MM.1S (cell line): Measurements from ENCODE around the gene ATG2B.

ENCODE experiments used
- EZH2 ChIP-seq: fragments of 300-600 bp; sonication (generic); optimal IDR thresholded peaks from 2 replicates; pipeline ENCODE3; 2017; ENCODE audit warnings: low read depth, mild to moderate bottlenecking, antibody characterized with exemption, low read length, mixed read lengths
- TF ChIP-seq, protein P1 (sequence below): fragments of 300-600 bp; sonication (generic); IDR thresholded peaks from 2 replicates; pipeline ENCODE4 v1.5.1; 2016; ENCODE audit warnings: antibody characterized with exemption, low read length, mixed read lengths

DNA sequence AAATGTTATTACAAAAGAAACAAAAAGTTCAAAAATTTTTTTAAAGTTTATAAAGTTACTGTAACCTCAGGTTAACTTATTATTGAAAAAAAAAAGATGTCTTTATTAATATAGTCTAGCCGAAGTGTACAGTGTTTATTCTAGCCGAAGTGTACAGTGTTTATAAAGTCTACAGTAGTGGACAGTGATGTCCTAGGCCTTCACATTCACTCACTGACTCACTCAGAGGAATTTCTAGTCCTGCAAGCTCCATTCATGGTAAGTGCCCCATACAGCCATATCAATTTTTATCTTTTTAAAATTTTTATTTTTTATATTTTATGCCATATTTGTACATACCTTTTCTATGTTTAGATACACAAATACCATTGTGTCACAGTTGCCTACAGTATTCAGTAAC is 10.4 kb downstream of the ATG2B start:
- TF ChIP-seq EZH2 = no peak
- TF ChIP-seq, protein P1, sequence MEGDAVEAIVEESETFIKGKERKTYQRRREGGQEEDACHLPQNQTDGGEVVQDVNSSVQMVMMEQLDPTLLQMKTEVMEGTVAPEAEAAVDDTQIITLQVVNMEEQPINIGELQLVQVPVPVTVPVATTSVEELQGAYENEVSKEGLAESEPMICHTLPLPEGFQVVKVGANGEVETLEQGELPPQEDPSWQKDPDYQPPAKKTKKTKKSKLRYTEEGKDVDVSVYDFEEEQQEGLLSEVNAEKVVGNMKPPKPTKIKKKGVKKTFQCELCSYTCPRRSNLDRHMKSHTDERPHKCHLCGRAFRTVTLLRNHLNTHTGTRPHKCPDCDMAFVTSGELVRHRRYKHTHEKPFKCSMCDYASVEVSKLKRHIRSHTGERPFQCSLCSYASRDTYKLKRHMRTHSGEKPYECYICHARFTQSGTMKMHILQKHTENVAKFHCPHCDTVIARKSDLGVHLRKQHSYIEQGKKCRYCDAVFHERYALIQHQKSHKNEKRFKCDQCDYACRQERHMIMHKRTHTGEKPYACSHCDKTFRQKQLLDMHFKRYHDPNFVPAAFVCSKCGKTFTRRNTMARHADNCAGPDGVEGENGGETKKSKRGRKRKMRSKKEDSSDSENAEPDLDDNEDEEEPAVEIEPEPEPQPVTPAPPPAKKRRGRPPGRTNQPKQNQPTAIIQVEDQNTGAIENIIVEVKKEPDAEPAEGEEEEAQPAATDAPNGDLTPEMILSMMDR = no peak
